Retinal pigment epithelial cell (primary cell): ENCODE results near the gene GPD1L.

Experiments
- DNase-seq: peaks from one replicate; pipeline ENCODE4 v3.0.0-alpha.2; 2010; ENCODE audit warnings: low read depth
- H3K4me3 ChIP-seq: 2 replicates; pipeline ENCODE4 v1.5.1; 2011; ENCODE audit warnings: mild to moderate bottlenecking, low read length, control low read depth, moderate library complexity
- TF ChIP-seq, protein P1 (sequence below): conservative IDR thresholded peaks from 2 replicates; pipeline ENCODE4 v1.5.1; 2011; ENCODE audit warnings: low read depth, low read length, control low read depth, inconsistent platforms

Gene GPD1L

DNA sequence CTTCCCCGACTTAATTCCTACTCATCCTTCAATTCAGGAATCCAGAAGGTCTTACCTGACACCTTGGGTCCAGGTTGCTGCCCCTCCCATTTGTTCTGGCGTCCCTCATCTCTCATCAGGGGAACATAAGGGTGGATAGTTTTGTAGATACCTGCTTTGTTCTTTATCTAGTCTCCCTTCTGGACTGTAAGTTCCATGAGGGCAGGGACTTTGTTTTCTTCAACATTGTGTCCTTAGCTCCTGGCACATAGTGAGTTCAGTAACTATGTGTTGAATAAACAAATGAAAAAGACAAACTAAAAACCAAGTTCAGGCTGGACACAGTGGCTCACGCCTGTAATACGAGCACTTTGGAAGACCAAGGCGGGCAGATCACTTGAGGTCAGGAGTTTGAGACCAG is 13.2 kb upstream of the GPD1L start:
- DNase-seq: no peak
- TF ChIP-seq, protein P1, sequence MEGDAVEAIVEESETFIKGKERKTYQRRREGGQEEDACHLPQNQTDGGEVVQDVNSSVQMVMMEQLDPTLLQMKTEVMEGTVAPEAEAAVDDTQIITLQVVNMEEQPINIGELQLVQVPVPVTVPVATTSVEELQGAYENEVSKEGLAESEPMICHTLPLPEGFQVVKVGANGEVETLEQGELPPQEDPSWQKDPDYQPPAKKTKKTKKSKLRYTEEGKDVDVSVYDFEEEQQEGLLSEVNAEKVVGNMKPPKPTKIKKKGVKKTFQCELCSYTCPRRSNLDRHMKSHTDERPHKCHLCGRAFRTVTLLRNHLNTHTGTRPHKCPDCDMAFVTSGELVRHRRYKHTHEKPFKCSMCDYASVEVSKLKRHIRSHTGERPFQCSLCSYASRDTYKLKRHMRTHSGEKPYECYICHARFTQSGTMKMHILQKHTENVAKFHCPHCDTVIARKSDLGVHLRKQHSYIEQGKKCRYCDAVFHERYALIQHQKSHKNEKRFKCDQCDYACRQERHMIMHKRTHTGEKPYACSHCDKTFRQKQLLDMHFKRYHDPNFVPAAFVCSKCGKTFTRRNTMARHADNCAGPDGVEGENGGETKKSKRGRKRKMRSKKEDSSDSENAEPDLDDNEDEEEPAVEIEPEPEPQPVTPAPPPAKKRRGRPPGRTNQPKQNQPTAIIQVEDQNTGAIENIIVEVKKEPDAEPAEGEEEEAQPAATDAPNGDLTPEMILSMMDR: no peak
- H3K4me3 ChIP-seq: no peak overlapping the region

GRCh38 chr3:32095431-32095830 is 11.0 kb upstream of the GPD1L start:
- no peak overlapping the region for H3K4me3 ChIP-seq
- DNase-seq: no peak
- TF ChIP-seq, protein P1: no peak

- no peak overlapping the region for H3K4me3 ChIP-seq
- DNase-seq: no peak
- TF ChIP-seq, protein P1: no peak
Measured at GRCh38 chr3:32097768-32098167, 8.7 kb upstream of the GPD1L start.

GRCh38 chr3:32098528-32098927 is 7.9 kb upstream of the GPD1L start:
- no peak overlapping the region for H3K4me3 ChIP-seq
- DNase-seq: no peak
- TF ChIP-seq, protein P1: no peak

- DNase-seq: no peak
- no peak overlapping the region for H3K4me3 ChIP-seq
- TF ChIP-seq, protein P1: no peak
Measured at GRCh38 chr3:32100465-32100864, 6.0 kb upstream of the GPD1L start.

DNA sequence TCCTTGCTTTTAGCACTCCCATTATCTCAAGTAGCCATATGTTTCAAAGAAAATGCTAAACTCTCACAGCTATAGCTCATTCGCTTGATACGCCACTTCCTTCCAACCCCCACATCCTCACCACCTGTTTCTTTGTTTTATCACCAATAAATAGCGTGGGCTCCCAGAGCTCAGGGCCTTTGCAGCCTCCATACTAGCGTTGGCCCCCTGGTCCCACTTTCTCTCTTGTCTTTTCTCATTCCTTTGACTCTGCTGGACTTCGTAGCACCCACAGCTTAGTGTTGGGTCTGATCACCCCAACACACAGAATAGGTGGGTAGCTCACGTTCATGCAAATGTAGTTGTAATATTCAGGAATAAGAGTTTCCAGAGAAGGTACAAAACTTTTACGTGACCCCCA is 4.1 kb upstream of the GPD1L start:
- no peak for DNase-seq
- H3K4me3 ChIP-seq: no peak overlapping the region
- TF ChIP-seq, protein P1: no peak

DNA sequence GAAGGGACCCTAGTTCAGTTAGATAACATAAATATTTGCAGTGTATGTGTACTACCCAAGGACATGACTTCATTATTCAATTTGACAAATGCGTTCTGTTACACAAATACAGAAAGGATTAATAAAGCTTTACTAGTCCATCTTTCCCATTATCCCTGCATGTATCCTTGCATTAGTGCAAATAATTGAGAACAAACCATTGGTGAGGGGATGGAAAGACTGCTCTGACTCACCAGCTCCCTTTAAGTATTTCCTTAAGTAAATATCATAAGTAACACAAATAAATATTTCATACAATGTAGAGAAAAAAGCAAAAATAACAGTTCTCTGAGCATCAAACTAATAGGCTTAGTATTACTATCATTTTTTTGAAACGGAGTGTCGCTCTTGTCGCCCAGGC is 1.9 kb upstream of the GPD1L start:
- no peak for DNase-seq
- TF ChIP-seq, protein P1: no peak
- no peak overlapping the region for H3K4me3 ChIP-seq
